CD1c-positive myeloid dendritic cell (primary cell): ENCODE results near the gene AGER.
"Not testable (repeated sequence)": the region's sequence is repeated elsewhere in the genome, so short reads cannot be mapped to it uniquely, and the experiment has no call there.

Experiments
- DNase-seq: peaks from one replicate; pipeline ENCODE4 v3.0.0-alpha.2; 2016; ENCODE audit errors: extremely low spot score

Gene AGER

GRCh38 chr6:32186151-32186840 is 2.2 kb upstream of the AGER start:
- DNase-seq = not testable (repeated sequence)

GRCh38 chr6:32185681-32186131 is 1.7 kb upstream of the AGER start:
- DNase-seq = peak; percentile 69

- DNase-seq = no peak
Observed at GRCh38 chr6:32183483-32184083, 470 bp downstream of the AGER start.

- DNase-seq = no peak
Observed at GRCh38 chr6:32183030-32183429, 1.0 kb downstream of the AGER start.

GRCh38 chr6:32182555-32182981 is 1.5 kb downstream of the AGER start:
- no peak for DNase-seq

GRCh38 chr6:32181915-32182529 is 2.0 kb downstream of the AGER start:
- no peak for DNase-seq

GRCh38 chr6:32181148-32181702 is 2.8 kb downstream of the AGER start:
- no peak for DNase-seq

GRCh38 chr6:32179766-32180405 is 4.2 kb downstream of the AGER start:
- no peak for DNase-seq

GRCh38 chr6:32178547-32179440 is 5.3 kb downstream of the AGER start:
- DNase-seq = no peak

- peak; percentile 99 for DNase-seq
Observed at GRCh38 chr6:32177788-32178546, 6.1 kb downstream of the AGER start, which contains the start of gene RNF5. Gene RNF5 (plus strand): TSS chr6:32178405. CDS start chr6:32178512, 107 bp downstream.

GRCh38 chr6:32177183-32177787 is 6.8 kb downstream of the AGER start:
- DNase-seq = no peak

- no peak for DNase-seq
Observed at GRCh38 chr6:32176476-32177182, 7.4 kb downstream of the AGER start.

GRCh38 chr6:32175711-32176475 is 8.2 kb downstream of the AGER start, which contains the start of gene AGPAT1:
Gene AGPAT1 (minus strand): TSS chr6:32176084. CDS start chr6:32171496, 4,588 bp downstream.
- DNase-seq = peak; percentile 95

GRCh38 chr6:32175322-32175710 is 8.7 kb downstream of the AGER start:
- no peak for DNase-seq

- DNase-seq = no peak
Observed at GRCh38 chr6:32174416-32174815, 9.6 kb downstream of the AGER start.

GRCh38 chr6:32173051-32173727 is 10.9 kb downstream of the AGER start:
- peak; percentile 37 for DNase-seq

GRCh38 chr6:32171234-32171633 is 12.8 kb downstream of the AGER start:
- no peak for DNase-seq

- no peak for DNase-seq
Observed at GRCh38 chr6:32170294-32170693, 13.8 kb downstream of the AGER start.
